Astrocyte (in vitro differentiated cells and primary cell): ENCODE data around the gene URI1.

Source experiments
- EZH2 ChIP-seq: IDR thresholded peaks from 2 replicates; pipeline ENCODE4 v1.6.1; 2012; ENCODE audit warnings: mild to moderate bottlenecking, low read length, inconsistent platforms; ENCODE audit not compliant: insufficient read depth
- TF ChIP-seq, protein P1 (sequence below): IDR thresholded peaks from 2 replicates; pipeline ENCODE4 v1.5.1; 2011; ENCODE audit warnings: low read depth, mild to moderate bottlenecking, inconsistent platforms, low read length, moderate library complexity; ENCODE audit not compliant: insufficient read depth

GRCh38 chr19:30052122-30053075, 110.4 kb downstream of the URI1 start:
- TF ChIP-seq, protein P1, sequence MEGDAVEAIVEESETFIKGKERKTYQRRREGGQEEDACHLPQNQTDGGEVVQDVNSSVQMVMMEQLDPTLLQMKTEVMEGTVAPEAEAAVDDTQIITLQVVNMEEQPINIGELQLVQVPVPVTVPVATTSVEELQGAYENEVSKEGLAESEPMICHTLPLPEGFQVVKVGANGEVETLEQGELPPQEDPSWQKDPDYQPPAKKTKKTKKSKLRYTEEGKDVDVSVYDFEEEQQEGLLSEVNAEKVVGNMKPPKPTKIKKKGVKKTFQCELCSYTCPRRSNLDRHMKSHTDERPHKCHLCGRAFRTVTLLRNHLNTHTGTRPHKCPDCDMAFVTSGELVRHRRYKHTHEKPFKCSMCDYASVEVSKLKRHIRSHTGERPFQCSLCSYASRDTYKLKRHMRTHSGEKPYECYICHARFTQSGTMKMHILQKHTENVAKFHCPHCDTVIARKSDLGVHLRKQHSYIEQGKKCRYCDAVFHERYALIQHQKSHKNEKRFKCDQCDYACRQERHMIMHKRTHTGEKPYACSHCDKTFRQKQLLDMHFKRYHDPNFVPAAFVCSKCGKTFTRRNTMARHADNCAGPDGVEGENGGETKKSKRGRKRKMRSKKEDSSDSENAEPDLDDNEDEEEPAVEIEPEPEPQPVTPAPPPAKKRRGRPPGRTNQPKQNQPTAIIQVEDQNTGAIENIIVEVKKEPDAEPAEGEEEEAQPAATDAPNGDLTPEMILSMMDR, result no peak
- no peak for TF ChIP-seq EZH2
